Measurements from ENCODE around the gene COL27A1.

Gene COL27A1

DNA sequence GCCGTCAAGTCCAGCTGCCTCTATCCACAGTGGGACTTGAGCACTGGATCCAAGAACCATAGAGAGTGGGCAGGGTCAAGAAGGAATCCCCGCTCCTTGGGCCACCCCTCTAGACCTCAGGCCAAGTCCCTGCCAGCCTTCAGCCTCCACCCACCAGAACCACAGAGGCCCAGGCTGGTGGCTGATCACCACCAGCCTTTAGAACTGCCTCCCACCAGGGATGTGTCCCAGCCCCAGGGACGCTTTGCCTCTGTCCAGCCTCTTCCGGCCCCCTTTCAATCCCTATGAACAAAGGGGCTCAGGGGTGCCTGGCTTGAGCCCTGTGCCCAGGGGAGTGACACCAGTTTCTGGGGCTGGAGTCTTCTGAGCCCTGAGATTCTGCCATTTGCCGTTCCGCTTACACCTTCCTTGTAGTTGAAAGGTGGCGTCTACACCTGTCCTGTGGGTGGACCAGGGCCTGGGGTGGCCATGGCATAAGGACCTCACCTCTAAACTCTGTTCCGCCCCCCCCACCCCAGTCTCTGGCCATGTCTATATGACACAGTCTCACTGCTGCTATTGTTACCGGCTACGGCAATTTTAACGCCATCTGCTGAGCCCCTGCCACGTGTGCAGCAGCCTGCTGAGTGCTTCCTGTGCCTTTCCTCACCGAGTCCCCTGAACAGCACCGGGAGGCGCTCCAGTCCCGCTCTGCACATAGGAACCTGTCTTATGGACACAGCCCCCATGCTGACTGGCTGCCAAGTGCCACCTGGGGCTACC is 131.8 kb downstream of the COL27A1 start:
- DNase-seq (ENCODE audit: insufficient read length) (no peak), FAIRE-seq (no peak)
- TF ChIP-seq TAF1 (IDR thresholded peaks at IDR 0.05; ENCODE audit: borderline replicate concordance, low read depth, low read length) (no peak), POLR2A (IDR thresholded peaks at IDR 0.05; ENCODE audit: low read depth, low read length) (no peak), POLR2AphosphoS5 (IDR thresholded peaks at IDR 0.05; ENCODE audit: low read depth, low read length) (no peak)

DNA sequence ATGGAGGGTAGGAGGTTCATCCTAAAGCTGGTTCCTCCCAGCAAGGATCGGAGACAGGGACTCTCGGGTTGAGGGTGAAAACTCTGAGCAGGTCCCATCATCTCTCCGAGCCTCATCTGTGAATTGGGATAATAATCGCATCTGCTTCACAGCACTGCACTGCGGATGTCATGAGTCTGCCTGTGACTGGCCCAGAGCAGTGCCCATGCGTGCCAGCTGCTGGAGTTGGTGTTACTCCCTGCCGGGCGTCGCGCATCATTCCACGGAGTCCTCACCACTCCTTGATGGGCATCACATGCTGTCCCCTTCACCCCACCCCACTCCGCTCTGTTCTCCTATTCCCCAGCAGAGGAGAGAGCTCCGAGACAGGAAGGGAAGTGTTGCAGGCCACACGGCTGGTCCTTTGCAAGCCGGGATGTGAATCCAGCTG is 132.4 kb downstream of the COL27A1 start:
- FAIRE-seq, result no peak
- TF ChIP-seq POLR2AphosphoS5 (IDR thresholded peaks at IDR 0.05; ENCODE audit: low read depth, low read length), result no peak
- TF ChIP-seq TAF1 (IDR thresholded peaks at IDR 0.05; ENCODE audit: borderline replicate concordance, low read depth, low read length), result no peak
- TF ChIP-seq POLR2A (IDR thresholded peaks at IDR 0.05; ENCODE audit: low read depth, low read length), result no peak
- no peak for DNase-seq (ENCODE audit: insufficient read length)

DNA sequence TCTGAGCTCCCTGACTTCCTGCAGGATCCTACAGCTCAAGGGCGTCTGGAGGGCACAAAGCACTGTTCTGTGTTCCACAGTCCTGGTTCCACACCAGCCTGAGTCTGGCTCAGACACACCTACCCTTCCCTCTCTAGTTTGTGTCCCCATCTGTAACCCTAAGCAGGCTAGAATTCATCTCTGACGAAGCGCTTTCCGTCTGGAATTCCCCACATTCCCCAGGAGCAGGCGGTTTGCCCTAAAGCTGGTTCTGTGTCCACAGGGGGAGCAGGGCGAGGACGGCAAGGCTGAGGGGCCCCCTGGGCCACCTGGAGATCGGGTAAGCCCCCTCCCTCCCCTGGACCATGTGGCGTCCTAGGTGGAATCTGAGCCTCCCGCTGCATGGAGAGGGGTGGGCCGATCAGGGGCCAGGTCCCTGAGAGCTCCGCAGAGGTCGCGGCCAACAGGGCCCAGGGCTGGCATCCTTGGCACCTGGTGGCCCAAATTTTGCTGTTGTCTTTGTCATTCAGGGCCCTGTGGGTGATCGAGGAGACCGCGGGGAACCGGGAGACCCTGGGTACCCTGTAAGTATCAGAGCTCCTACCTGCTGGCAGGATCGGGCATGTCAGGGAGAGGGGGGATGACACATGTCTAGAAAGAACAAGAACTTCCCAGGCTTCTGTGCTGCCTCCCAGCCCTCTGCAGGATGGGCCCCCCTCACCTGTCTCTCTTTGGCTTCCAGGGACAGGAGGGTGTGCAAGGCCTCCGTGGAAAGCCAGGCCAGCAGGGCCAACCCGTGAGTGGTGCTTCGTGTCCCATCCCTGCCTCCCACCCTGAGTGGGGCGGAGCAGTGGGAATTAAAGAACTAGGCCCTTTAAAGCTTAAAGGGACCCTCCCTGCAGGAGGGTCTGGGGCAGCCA is 133.1 kb downstream of the COL27A1 start:
- FAIRE-seq (no peak), DNase-seq (ENCODE audit: insufficient read length) (no peak)
- TF ChIP-seq POLR2A (IDR thresholded peaks at IDR 0.05; ENCODE audit: low read depth, low read length), result no peak
- no peak for TF ChIP-seq TAF1 (IDR thresholded peaks at IDR 0.05; ENCODE audit: borderline replicate concordance, low read depth, low read length)
- no peak for TF ChIP-seq POLR2AphosphoS5 (IDR thresholded peaks at IDR 0.05; ENCODE audit: low read depth, low read length)

DNA sequence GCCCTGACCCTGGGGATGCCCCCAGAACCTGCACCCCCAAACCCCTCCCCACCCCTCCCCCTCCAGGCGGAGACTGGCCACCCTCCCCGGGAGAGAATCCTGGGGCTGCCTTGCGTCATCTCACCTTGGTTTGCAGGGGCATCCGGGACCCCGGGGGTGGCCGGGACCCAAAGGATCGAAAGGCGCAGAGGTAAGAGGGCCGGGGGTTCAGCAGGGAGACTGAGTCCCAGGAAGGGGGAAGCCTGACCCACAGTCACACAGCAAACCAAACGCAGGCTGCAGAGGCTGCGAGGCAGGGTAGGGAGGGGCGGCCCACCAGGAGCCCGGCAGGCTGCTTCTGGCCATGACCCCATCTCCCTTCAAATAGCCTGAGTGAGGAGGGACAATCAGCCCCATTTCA is 133.8 kb downstream of the COL27A1 start:
- DNase-seq (ENCODE audit: insufficient read length), result no peak
- FAIRE-seq, result no peak
- TF ChIP-seq POLR2A (IDR thresholded peaks at IDR 0.05; ENCODE audit: low read depth, low read length) (no peak), POLR2AphosphoS5 (IDR thresholded peaks at IDR 0.05; ENCODE audit: low read depth, low read length) (no peak), TAF1 (IDR thresholded peaks at IDR 0.05; ENCODE audit: borderline replicate concordance, low read depth, low read length) (no peak)

DNA sequence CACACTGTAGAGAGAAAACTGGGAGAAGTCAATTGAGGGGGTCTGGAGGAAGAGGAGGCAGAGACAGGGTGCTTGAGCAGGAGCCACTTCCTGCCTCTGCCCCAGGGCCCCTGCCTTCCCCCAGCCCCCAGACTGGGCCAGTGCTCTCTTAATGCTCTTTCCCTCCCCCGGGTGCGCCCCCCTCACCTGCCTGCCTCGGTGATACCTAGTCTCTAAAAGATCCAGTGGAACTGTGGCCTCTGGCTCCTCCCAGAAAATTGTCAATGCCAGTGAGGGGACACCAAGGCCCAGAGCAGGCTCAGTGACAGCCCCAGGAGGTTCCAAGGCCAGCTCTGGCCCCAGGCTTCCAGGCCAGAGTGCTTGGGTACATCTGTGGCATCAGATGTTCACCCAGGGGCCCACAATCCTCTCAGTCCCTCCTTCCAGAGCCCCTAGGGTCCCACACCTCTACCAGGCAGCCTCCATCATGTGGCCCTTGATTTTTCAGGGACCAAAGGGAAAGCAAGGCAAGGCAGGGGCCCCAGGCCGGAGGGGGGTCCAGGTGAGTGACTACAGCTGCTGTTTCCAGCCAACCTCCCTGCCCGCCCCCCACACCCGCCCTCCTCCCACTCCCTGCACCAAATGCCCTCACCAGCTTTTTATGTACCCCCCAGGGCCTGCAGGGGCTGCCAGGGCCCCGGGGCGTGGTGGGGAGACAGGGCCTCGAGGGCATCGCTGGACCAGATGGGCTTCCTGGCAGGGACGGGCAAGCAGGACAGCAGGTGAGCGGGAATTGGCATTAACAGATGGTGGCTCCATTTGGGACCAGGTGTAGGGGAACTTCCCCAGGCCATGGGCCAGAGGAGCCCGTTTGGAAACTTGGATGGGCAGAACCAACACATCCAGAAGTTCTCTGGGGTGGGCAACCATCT is 134.5 kb downstream of the COL27A1 start:
- FAIRE-seq (no peak), DNase-seq (ENCODE audit: insufficient read length) (no peak)
- TF ChIP-seq POLR2A (IDR thresholded peaks at IDR 0.05; ENCODE audit: low read depth, low read length), result no peak

DNA sequence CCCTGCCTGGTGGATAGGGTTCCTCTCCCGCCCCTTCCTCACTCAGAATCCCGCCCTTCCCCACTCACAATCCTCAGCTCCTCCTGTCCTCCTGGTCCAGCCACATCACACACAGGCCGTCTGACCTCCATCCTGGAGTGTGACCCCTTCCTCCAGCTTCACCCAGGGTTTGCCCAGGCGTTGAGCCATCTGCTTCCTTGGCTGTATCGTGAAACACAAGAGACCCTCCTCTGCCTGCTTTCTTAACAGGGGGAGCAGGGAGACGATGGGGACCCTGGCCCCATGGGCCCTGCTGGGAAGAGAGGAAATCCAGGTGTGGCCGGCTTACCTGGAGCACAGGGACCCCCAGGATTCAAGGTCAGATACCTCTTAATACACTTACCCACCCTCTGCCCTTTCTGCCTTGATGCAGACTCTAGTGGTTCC is 135.2 kb downstream of the COL27A1 start:
- no peak for FAIRE-seq

DNA sequence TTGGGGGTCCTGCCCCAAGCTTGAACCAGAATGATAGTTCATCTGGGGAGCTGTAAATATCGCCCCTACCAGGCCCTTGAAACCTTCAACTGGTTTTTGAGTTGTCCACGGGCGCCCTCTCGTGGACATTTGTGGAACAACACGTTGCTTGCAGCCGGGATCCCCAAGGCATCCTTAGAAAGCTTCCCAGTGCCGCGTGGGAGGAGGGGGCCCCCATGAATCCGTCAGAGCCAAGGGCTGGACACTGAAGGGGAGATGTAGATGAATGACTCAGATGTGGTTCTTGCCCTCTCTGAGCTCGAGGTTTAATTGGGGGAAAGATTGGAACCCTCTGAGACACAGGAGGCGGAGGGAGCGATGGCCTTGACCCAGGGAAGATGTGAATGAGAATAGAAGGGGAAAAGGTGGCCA is 135.7 kb downstream of the COL27A1 start:
- TF ChIP-seq TAF1 (IDR thresholded peaks at IDR 0.05; ENCODE audit: borderline replicate concordance, low read depth, low read length), result no peak
- no peak for TF ChIP-seq POLR2AphosphoS5 (IDR thresholded peaks at IDR 0.05; ENCODE audit: low read depth, low read length)
- TF ChIP-seq POLR2A (IDR thresholded peaks at IDR 0.05; ENCODE audit: low read depth, low read length), result no peak
- peak; percentile 53 for DNase-seq (ENCODE audit: insufficient read length)
- FAIRE-seq, result peak; percentile 81

More for the DNA sequence above, 135.2 kb downstream of the COL27A1 start:
- TF ChIP-seq TAF1 (IDR thresholded peaks at IDR 0.05; ENCODE audit: borderline replicate concordance, low read depth, low read length), result no peak
- no peak for TF ChIP-seq POLR2AphosphoS5 (IDR thresholded peaks at IDR 0.05; ENCODE audit: low read depth, low read length)
- no peak for TF ChIP-seq POLR2A (IDR thresholded peaks at IDR 0.05; ENCODE audit: low read depth, low read length)
- DNase-seq (ENCODE audit: insufficient read length), result no peak

DNA sequence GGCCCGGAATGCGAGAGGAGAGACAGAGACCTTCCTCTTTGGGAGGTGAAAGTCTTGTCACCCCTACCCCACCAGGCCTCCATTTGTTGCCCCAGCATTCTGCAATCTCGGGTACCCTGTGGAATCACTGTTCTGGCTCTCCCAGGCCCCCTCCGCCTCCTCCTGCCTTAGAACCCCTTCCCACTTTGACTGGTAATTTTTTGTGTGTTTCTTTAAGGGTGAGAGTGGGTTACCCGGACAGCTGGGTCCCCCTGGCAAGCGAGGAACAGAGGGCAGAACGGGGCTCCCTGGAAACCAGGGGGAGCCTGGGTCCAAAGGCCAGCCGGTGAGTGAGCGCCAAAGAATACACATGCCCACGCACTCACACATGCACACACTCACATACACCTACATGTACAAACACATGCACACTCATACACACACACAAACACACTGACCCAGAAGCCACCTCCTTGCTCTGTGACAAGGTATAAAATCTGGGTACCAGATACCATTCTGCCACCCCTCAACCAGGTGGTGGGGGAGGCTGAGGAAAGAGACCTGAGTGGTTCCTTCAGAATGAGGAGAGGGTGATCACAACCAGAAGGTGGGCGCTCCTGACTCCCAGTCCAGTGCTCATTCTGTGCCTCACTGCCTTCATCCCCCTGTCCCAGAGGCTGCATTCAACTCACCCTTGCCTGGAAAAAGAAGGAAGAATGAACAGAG is 136.7 kb downstream of the COL27A1 start:
- no peak for DNase-seq (ENCODE audit: insufficient read length)

DNA sequence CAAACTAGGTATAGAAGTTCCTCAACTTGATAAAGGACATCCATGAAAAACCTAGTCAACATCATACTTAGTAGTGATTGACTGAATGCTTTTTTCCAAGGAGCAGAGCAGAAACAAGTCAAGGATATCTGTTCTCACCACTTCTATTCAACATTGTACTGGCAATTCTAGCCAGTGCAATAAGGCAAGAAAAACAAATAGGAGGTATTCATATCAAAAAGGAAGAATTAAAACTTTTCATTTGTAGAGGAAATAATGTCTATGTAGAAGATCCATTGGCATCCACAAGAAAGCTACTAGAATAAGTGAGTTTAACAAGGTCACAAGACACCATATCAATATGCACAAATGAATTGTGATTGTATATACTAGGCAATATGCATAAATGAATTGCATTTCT is 139.3 kb downstream of the COL27A1 start:
- TF ChIP-seq TAF1 (IDR thresholded peaks at IDR 0.05; ENCODE audit: borderline replicate concordance, low read depth, low read length) (no peak), POLR2AphosphoS5 (IDR thresholded peaks at IDR 0.05; ENCODE audit: low read depth, low read length) (no peak), POLR2A (IDR thresholded peaks at IDR 0.05; ENCODE audit: low read depth, low read length) (no peak)
- DNase-seq (ENCODE audit: insufficient read length), result no peak
- no peak for FAIRE-seq

More for the DNA sequence above, 136.7 kb downstream of the COL27A1 start:
- TF ChIP-seq POLR2A (IDR thresholded peaks at IDR 0.05; ENCODE audit: low read depth, low read length) (no peak), TAF1 (IDR thresholded peaks at IDR 0.05; ENCODE audit: borderline replicate concordance, low read depth, low read length) (no peak), POLR2AphosphoS5 (IDR thresholded peaks at IDR 0.05; ENCODE audit: low read depth, low read length) (no peak)
- no peak for FAIRE-seq

DNA sequence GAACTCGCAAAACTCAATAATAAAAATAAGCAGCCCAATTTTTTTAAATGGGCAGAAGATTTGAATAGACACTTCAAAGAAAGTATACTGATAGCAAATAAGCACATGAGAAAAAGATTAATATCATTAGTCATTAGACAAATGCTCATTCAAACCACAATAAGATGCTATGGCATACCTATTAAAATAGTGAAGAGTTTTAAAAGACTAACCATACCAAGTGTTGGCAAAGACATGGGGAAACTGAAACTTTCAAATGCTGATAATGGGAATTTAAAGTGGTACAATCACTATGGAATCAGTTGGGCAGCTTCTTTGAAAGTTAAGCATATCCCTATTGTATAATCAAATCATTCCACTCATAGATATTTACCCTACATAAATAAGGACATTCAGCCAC is 141.0 kb downstream of the COL27A1 start:
- FAIRE-seq (no peak), DNase-seq (ENCODE audit: insufficient read length) (no peak)
- TF ChIP-seq POLR2AphosphoS5 (IDR thresholded peaks at IDR 0.05; ENCODE audit: low read depth, low read length) (no peak), TAF1 (IDR thresholded peaks at IDR 0.05; ENCODE audit: borderline replicate concordance, low read depth, low read length) (no peak), POLR2A (IDR thresholded peaks at IDR 0.05; ENCODE audit: low read depth, low read length) (no peak)

All from GM12892 (cell line).